ENCODE data around the gene CGB3.
A peak's percentile ranks its signal among the peaks of the same experiment; 100 is the strongest.
"Not testable (repeated sequence)": the region's sequence is repeated elsewhere in the genome, so short reads cannot be mapped to it uniquely, and the experiment has no call there.

CGB3 gene

GRCh38 chr19:49042177-49042576, 18.0 kb upstream of the CGB3 start:
- H3K9me3 Mint-ChIP-seq = no peaks in the 10 kb centered on the region
- H3K27ac Mint-ChIP-seq = no peak overlapping the region
- no peak for TF ChIP-seq CTCF (IDR thresholded peaks at IDR 0.05)
- peaks cover 7% of the 10 kb centered on the region for H3K27me3 Mint-ChIP-seq (ENCODE audit: low read depth, poor library complexity)
- H3K4me3 Mint-ChIP-seq = no peak overlapping the region
- no peaks in the 10 kb centered on the region for H3K36me3 Mint-ChIP-seq (ENCODE audit: low read depth)
- DNase-seq = no peak
- peaks cover 5% of the 10 kb centered on the region for H3K4me1 Mint-ChIP-seq

DNA sequence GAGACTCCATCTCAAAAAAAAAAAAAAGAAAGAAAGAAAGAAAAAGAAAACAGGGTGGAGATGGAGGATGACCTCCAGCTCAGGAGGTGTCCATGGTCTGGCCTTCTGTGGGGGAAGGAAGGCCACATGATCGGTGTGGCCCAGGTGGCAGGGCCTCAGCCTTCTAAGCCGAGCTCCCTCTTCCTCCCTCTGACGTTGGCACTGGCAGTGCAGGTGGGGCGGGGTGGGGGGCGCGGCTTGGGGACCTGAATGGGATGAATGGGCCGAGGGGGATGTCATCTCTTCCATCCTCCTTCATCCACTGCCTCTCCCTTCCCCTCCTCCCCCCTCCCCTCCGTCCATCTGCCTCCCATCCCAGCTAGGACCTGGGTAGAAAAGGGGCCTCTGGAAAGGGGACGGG, 15.6 kb upstream of the CGB3 start:
- H3K27ac Mint-ChIP-seq; H3K4me3 Mint-ChIP-seq; DNase-seq; H3K4me1 Mint-ChIP-seq; H3K36me3 Mint-ChIP-seq (ENCODE audit: low read depth); H3K27me3 Mint-ChIP-seq (ENCODE audit: low read depth, poor library complexity); H3K9me3 Mint-ChIP-seq: not testable (repeated sequence)

- H3K27me3 Mint-ChIP-seq (ENCODE audit: low read depth, poor library complexity) = peaks cover 13% of the 10 kb centered on the region
- not testable (repeated sequence) for H3K27ac Mint-ChIP-seq; H3K9me3 Mint-ChIP-seq; DNase-seq; H3K4me3 Mint-ChIP-seq; H3K36me3 Mint-ChIP-seq (ENCODE audit: low read depth); H3K4me1 Mint-ChIP-seq
Measured at GRCh38 chr19:49038557-49039276, 14.6 kb upstream of the CGB3 start.

DNA sequence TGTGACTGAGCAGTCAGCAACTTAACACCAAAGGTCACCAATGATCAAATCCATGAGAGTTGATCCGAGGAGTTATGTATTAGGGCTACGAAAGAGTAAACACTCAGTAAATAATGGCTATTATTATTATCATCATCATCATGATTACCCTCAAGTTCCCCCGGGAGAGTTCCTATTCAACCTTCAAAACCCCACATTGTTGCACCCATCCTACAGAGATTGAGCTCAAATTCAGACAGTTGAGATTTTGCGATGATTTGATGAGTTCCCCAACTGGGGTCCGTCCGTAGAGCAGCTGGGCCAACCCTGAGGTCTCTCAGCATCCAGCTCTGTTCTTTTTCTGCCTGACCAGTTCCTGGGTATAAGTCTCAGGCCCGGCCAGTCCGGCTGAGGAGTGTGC, 14.0 kb upstream of the CGB3 start:
- peaks cover 13% of the 10 kb centered on the region for H3K27me3 Mint-ChIP-seq (ENCODE audit: low read depth, poor library complexity)
- not testable (repeated sequence) for H3K4me1 Mint-ChIP-seq; H3K27ac Mint-ChIP-seq; DNase-seq; H3K9me3 Mint-ChIP-seq; H3K4me3 Mint-ChIP-seq; H3K36me3 Mint-ChIP-seq (ENCODE audit: low read depth)

DNA sequence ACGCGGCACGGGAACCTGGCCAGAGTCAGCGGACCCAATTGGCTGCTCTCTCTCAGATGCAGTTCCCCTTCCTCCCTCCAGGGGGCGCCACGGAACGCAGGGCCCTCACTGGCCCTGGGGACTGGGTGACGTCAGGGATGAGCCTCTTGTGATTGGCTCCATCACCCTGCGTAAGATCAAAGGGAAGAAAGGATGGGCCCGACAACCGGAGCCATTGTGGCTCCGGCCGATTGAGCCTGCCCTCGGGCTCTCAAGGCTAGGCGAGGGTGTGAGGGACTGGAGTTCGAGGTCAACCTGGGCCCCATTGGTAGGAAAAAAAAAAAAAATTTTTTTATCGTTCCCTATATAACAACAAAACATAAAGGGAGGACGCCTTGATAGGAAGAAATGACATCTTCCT, 12.7 kb upstream of the CGB3 start, which contains the start of gene CGB1:
CGB1 (minus strand) TSS at position 81 of the 400 bp plus-strand sequence. CDS start 184 bp downstream, outside the sequence.
- TF ChIP-seq CTCF (IDR thresholded peaks at IDR 0.05) = peak; percentile 30
- not testable (repeated sequence) for H3K9me3 Mint-ChIP-seq; H3K27ac Mint-ChIP-seq; H3K36me3 Mint-ChIP-seq (ENCODE audit: low read depth); DNase-seq; H3K4me1 Mint-ChIP-seq; H3K4me3 Mint-ChIP-seq
- peaks cover 15% of the 10 kb centered on the region for H3K27me3 Mint-ChIP-seq (ENCODE audit: low read depth, poor library complexity)

GRCh38 chr19:49031642-49032301, 7.6 kb upstream of the CGB3 start, which contains the start of gene CGB2:
Gene CGB2 (plus strand): TSS chr19:49031890. CDS start chr19:49032096, 206 bp downstream.
- TF ChIP-seq CTCF (IDR thresholded peaks at IDR 0.05) = peak; percentile 45
- peak; percentile 34 for DNase-seq
- H3K27ac Mint-ChIP-seq; H3K36me3 Mint-ChIP-seq (ENCODE audit: low read depth); H3K9me3 Mint-ChIP-seq; H3K4me3 Mint-ChIP-seq; H3K4me1 Mint-ChIP-seq: not testable (repeated sequence)
- peaks cover 33% of the 10 kb centered on the region for H3K27me3 Mint-ChIP-seq (ENCODE audit: low read depth, poor library complexity)

DNA sequence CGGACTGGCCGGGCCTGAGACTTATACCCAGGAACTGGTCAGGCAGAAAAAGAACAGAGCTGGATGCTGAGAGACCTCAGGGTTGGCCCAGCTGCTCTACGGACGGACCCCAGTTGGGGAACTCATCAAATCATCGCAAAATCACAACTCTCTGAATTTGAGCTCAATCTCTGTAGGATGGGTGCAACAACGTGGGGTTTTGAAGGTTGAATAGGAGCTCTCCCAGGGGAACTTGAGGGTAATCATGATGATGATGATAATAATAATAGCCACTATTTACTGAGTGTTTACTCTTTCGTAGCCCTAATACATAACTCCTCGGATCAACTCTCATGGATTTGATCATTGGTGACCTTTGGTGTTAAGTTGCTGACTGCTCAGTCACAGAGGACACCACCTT, 6.2 kb upstream of the CGB3 start:
- H3K27me3 Mint-ChIP-seq (ENCODE audit: low read depth, poor library complexity) = peaks cover 33% of the 10 kb centered on the region
- H3K4me3 Mint-ChIP-seq; H3K36me3 Mint-ChIP-seq (ENCODE audit: low read depth); H3K27ac Mint-ChIP-seq; DNase-seq; H3K9me3 Mint-ChIP-seq; H3K4me1 Mint-ChIP-seq: not testable (repeated sequence)

DNA sequence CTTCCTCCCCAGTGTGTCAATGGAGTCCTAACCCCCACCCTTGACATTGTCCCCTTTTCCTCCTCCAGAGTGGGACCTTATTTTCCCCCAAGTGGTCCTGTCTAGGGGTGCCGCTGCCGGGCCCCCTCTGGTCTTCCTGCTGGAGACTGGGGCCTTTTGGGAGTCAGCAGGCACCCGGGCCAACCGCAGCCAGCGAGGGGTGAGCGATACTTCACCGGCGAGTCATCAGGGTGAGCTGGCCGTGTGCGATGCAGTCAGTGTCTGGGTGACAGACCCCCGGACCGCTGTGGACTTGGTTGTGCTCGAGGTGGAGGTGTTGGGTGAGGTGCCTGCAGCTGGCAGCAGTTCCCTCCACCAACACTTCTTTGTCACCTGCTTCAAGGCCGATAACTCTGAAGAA, 5.6 kb upstream of the CGB3 start:
- not testable (repeated sequence) for H3K9me3 Mint-ChIP-seq; DNase-seq; H3K4me3 Mint-ChIP-seq; H3K36me3 Mint-ChIP-seq (ENCODE audit: low read depth); H3K27ac Mint-ChIP-seq; H3K4me1 Mint-ChIP-seq
- H3K27me3 Mint-ChIP-seq (ENCODE audit: low read depth, poor library complexity) = peaks cover 33% of the 10 kb centered on the region

- peaks cover 29% of the 10 kb centered on the region for H3K27me3 Mint-ChIP-seq (ENCODE audit: low read depth, poor library complexity)
- not testable (repeated sequence) for DNase-seq; H3K9me3 Mint-ChIP-seq; H3K36me3 Mint-ChIP-seq (ENCODE audit: low read depth); H3K27ac Mint-ChIP-seq; H3K4me3 Mint-ChIP-seq; H3K4me1 Mint-ChIP-seq
Measured at GRCh38 chr19:49028686-49029085, 4.6 kb upstream of the CGB3 start.

GRCh38 chr19:49025599-49025998, 1.5 kb upstream of the CGB3 start:
- not testable (repeated sequence) for H3K4me3 Mint-ChIP-seq; H3K9me3 Mint-ChIP-seq; DNase-seq; H3K27ac Mint-ChIP-seq; H3K36me3 Mint-ChIP-seq (ENCODE audit: low read depth)
- H3K27me3 Mint-ChIP-seq (ENCODE audit: low read depth, poor library complexity) = peaks cover 19% of the 10 kb centered on the region
- peaks cover 12% of the 10 kb centered on the region for H3K4me1 Mint-ChIP-seq

- not testable (repeated sequence) for H3K9me3 Mint-ChIP-seq; DNase-seq; H3K36me3 Mint-ChIP-seq (ENCODE audit: low read depth); H3K27ac Mint-ChIP-seq; H3K4me3 Mint-ChIP-seq
- H3K4me1 Mint-ChIP-seq = peaks cover 17% of the 10 kb centered on the region
- H3K27me3 Mint-ChIP-seq (ENCODE audit: low read depth, poor library complexity) = peaks cover 21% of the 10 kb centered on the region
Measured at GRCh38 chr19:49025088-49025487, 955 bp upstream of the CGB3 start.

All from nephron progenitor cell (in vitro differentiated cells).